B cell (primary cell): ENCODE data around the gene ERICH6B. TPM values are rescaled to one million over a fixed set of nuclear protein-coding genes. Genes with fewer than 3 reads are reported as not detected.

Experiments used
- ATAC-seq: fragments of 200-7000 bp; cut with Tn5 transposase; one replicate; pipeline ENCODE4 v1.10.0; 2021; ENCODE audit warnings: low read depth, mild to moderate bottlenecking, moderate number of reproducible peaks, moderate library complexity
- CTCF ChIA-PET: fragments of 350-600 bp; sonication (Branson Sonifier 250); formaldehyde crosslinking; loops from one replicate; lab custom pipeline; 2021; ENCODE audit warnings: antibody characterized with exemption, inconsistent platforms; lab: Charles Lee
- POLR2A ChIA-PET: fragments of 350-600 bp; sonication (Branson Sonifier 250); formaldehyde crosslinking; loops from one replicate; lab custom pipeline; 2021; ENCODE audit warnings: antibody characterized with exemption; lab: Charles Lee
- DNase-seq: peaks from one replicate; pipeline ENCODE4 v3.0.0; 2013
- H2AFZ ChIP-seq: 2 replicates; pipeline ENCODE4 v1.6.1; 2012; ENCODE audit warnings: mild to moderate bottlenecking, low read depth, low read length; ENCODE audit not compliant: insufficient read depth, poor library complexity, severe bottlenecking
- H3K27ac ChIP-seq, 2 donors: 1 replicate in 1 of 2; 2 replicates in 1 of 2; pipeline ENCODE4 v1.5.1; 2012 to 2013; ENCODE audit warnings: low read length in 2 of 2, mild to moderate bottlenecking in 2 of 2, moderate library complexity in 1 of 2
- H3K27me3 ChIP-seq, 4 experiments: fragments of 200-600 bp in 1 of 4; sonication (generic) in 1 of 4; replicated peaks in 1 of 4; 1 replicate in 2 of 4; 2 replicates in 2 of 4; pipeline versions ENCODE4 v1.6.1 to v1.7.0; 2013 to 2016; ENCODE audit warnings: low read length in 3 of 4, mild to moderate bottlenecking in 2 of 4, mixed read lengths in 1 of 4, moderate library complexity in 1 of 4; ENCODE audit not compliant: insufficient read depth in 4 of 4, control insufficient read depth in 3 of 4; ENCODE audit errors: control extremely low read depth in 1 of 4
- H3K36me3 ChIP-seq, 2 experiments: replicated peaks in 1 of 2; 1 replicate in 1 of 2; 2 replicates in 1 of 2; pipeline versions ENCODE4 v1.6.1 to v1.7.1; 2013; ENCODE audit warnings: low read length in 1 of 2; ENCODE audit not compliant: insufficient read depth in 2 of 2, control insufficient read depth in 1 of 2; ENCODE audit errors: control extremely low read depth in 1 of 2, extremely low read depth in 1 of 2
- H3K4me1 ChIP-seq, 2 donors: fragments of 200-600 bp in 1 of 2; sonication (generic) in 1 of 2; 1 replicate in 1 of 2; 2 replicates in 1 of 2; pipeline versions ENCODE4 v1.5.1 to v1.6.1; 2013 to 2017; ENCODE audit warnings: low read length in 2 of 2; ENCODE audit not compliant: control insufficient read depth in 2 of 2, insufficient read depth in 2 of 2
- H3K4me2 ChIP-seq: replicated peaks from 2 replicates; pipeline ENCODE3; 2012; ENCODE audit warnings: mild to moderate bottlenecking, low read depth, low read length; ENCODE audit not compliant: poor library complexity, severe bottlenecking
- H3K4me3 ChIP-seq, 5 experiments: fragments of 200-600 bp in 1 of 5; sonication (generic) in 1 of 5; 1 replicate in 3 of 5; 2 replicates in 2 of 5; pipeline versions ENCODE4 v1.5.1 to v1.7.0; 2011 to 2016; ENCODE audit warnings: low read length in 4 of 5, mild to moderate bottlenecking in 4 of 5, low read depth in 2 of 5, control low read depth in 1 of 5, moderate library complexity in 1 of 5; ENCODE audit not compliant: insufficient read depth in 1 of 5; ENCODE audit errors: control extremely low read depth in 1 of 5, extremely low read depth in 1 of 5
- H3K79me2 ChIP-seq: fragments of 200-600 bp; sonication (generic); one replicate; pipeline ENCODE4 v1.6.0; 2016; ENCODE audit warnings: low read length; ENCODE audit not compliant: control insufficient read depth, insufficient read depth
- H3K9ac ChIP-seq: fragments of 200-600 bp; sonication (generic); 2 replicates; pipeline ENCODE4 v1.6.1; 2017; ENCODE audit warnings: mild to moderate bottlenecking, low read length, moderate library complexity
- H3K9me3 ChIP-seq, 3 donors: one replicate each; pipeline versions ENCODE4 v1.6.1 to v1.7.1; 2013; ENCODE audit warnings: low read length in 2 of 3; ENCODE audit not compliant: control insufficient read depth in 2 of 3, insufficient read depth in 1 of 3; ENCODE audit errors: control extremely low read depth in 1 of 3
- H4K20me1 ChIP-seq: 2 replicates; pipeline ENCODE4 v1.6.0; 2012; ENCODE audit warnings: mild to moderate bottlenecking, low read length; ENCODE audit not compliant: insufficient read depth, control insufficient read depth, poor library complexity, severe bottlenecking
- H3K27ac Mint-ChIP-seq: one replicate; pipeline ENCODE4 v1.8.0; 2021; ENCODE audit warnings: mixed read lengths
- H3K27me3 Mint-ChIP-seq: one replicate; pipeline ENCODE4 v1.8.0; 2021; ENCODE audit warnings: mixed read lengths
- H3K4me1 Mint-ChIP-seq: one replicate; pipeline ENCODE4 v1.8.0; 2021; ENCODE audit warnings: mixed read lengths
- H3K4me3 Mint-ChIP-seq: one replicate; pipeline ENCODE4 v1.8.0; 2021; ENCODE audit warnings: mixed read lengths
- H3K9me3 Mint-ChIP-seq: one replicate; pipeline ENCODE4 v1.8.0; 2022; ENCODE audit warnings: mixed read lengths; ENCODE audit not compliant: insufficient read depth
- EZH2 ChIP-seq: IDR thresholded peaks from 2 replicates; pipeline ENCODE4 v1.6.1; 2012; ENCODE audit warnings: borderline replicate concordance, low read depth, mild to moderate bottlenecking, moderate library complexity, low read length; ENCODE audit not compliant: insufficient read depth, poor library complexity, severe bottlenecking
- WGBS: methylation state at CpG from one replicate; pipeline ENCODE4 v1.1.5; 2013; ENCODE audit warnings: missing lambda C conversion rate; ENCODE audit not compliant: insufficient coverage; 5-methylcytosine and 5-hydroxymethylcytosine counted together
- intact Hi-C: fragments of 100-400 bp; cut with micrococcal nuclease; formaldehyde crosslinking; loops from one replicate; pipeline ENCODE4 v1.10.0; 2022
- polyA plus RNA-seq: library from polyadenylated mRNA; depleted of rRNA; stranded (reverse); fragments of >200 nt; gene quantifications from 2 replicates; pipeline ENCODE4 v1.2.3, GENCODE V29; 2012
- total RNA-seq, 2 donors: library from RNA; stranded (reverse); fragments of 120-200 nt in 1 of 2; gene quantifications; 1 replicate in 1 of 2; 2 replicates in 1 of 2; pipeline versions ENCODE4 v1.2.3 to v1.2.4, GENCODE V29; 2013 to 2022
- TF ChIP-seq, protein P1 (sequence below): fragments of 200-600 bp; IDR thresholded peaks from one replicate; pipeline ENCODE4 v1.8.0; 2022; ENCODE audit warnings: antibody characterized with exemption, mild to moderate bottlenecking

ERICH6B gene
- total and polyA plus RNA-seq, 2 donors (not counting 1 experiment from before 2014, with no cell fraction given) = not detected

- no peaks in the 10 kb centered on the region for H3K9me3 Mint-ChIP-seq
- H3K4me1 Mint-ChIP-seq = no peaks in the 10 kb centered on the region
- Histone ChIP-seq H3K27ac (no peak overlapping the region), H3K79me2 (no peaks in the 10 kb centered on the region), H3K4me3 (no peak overlapping the region), H3K9ac (no peak overlapping the region), H3K4me2 (no peak overlapping the region), H3K27me3 (peaks cover 0 to 4% (median 0%) of the 10 kb centered on the region in 4 experiments), H4K20me1 (no peaks in the 10 kb centered on the region), H3K36me3 (no peaks in the 10 kb centered on the region), H3K4me1 (no peaks in the 10 kb centered on the region), H3K9me3 (peaks cover 0 to 8% (median 0%) of the 10 kb centered on the region in 3 donors), H2AFZ (no peak overlapping the region)
- no peak overlapping the region for H3K4me3 Mint-ChIP-seq
- intact Hi-C loops = no loop called here
- WGBS = 75% methylated on average over 4 of the region's 4 CpGs
- peaks cover 34% of the 10 kb centered on the region for H3K27me3 Mint-ChIP-seq
- ATAC-seq (no peak), DNase-seq (no peak)
- no peak overlapping the region for H3K27ac Mint-ChIP-seq
- CTCF ChIA-PET = no interaction called here
- POLR2A ChIA-PET = no interaction called here
- no peak for TF ChIP-seq EZH2
- TF ChIP-seq, protein P1, sequence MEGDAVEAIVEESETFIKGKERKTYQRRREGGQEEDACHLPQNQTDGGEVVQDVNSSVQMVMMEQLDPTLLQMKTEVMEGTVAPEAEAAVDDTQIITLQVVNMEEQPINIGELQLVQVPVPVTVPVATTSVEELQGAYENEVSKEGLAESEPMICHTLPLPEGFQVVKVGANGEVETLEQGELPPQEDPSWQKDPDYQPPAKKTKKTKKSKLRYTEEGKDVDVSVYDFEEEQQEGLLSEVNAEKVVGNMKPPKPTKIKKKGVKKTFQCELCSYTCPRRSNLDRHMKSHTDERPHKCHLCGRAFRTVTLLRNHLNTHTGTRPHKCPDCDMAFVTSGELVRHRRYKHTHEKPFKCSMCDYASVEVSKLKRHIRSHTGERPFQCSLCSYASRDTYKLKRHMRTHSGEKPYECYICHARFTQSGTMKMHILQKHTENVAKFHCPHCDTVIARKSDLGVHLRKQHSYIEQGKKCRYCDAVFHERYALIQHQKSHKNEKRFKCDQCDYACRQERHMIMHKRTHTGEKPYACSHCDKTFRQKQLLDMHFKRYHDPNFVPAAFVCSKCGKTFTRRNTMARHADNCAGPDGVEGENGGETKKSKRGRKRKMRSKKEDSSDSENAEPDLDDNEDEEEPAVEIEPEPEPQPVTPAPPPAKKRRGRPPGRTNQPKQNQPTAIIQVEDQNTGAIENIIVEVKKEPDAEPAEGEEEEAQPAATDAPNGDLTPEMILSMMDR = no peak
Measured at GRCh38 chr13:45604892-45605291, 10.6 kb downstream of the ERICH6B start.

- H3K27me3 ChIP-seq = peaks cover 0 to 4% (median 0%) of the 10 kb centered on the region in 4 experiments
- 95% methylated on average over 4 of the region's 4 CpGs for WGBS
- H4K20me1 ChIP-seq = no peaks in the 10 kb centered on the region
- H3K9me3 Mint-ChIP-seq = no peaks in the 10 kb centered on the region
- H3K4me2 ChIP-seq = no peak overlapping the region
- H3K4me1 ChIP-seq = no peaks in the 10 kb centered on the region
- no peak for ATAC-seq
- peaks cover 28% of the 10 kb centered on the region for H3K27me3 Mint-ChIP-seq
- H3K9me3 ChIP-seq = peaks cover 0 to 4% (median 0%) of the 10 kb centered on the region in 3 donors
- H3K79me2 ChIP-seq = no peaks in the 10 kb centered on the region
- H3K27ac Mint-ChIP-seq = no peak overlapping the region
- TF ChIP-seq, protein P1 = no peak
- no peak for TF ChIP-seq EZH2
- no peak overlapping the region for H2AFZ ChIP-seq
- H3K27ac ChIP-seq = no peak overlapping the region
- ChIA-PET POLR2A (no interaction called here), CTCF (no interaction called here)
- H3K36me3 ChIP-seq = no peaks in the 10 kb centered on the region
- H3K4me3 ChIP-seq = no peak overlapping the region
- H3K4me3 Mint-ChIP-seq = no peak overlapping the region
- no peaks in the 10 kb centered on the region for H3K4me1 Mint-ChIP-seq
- DNase-seq = no peak
- intact Hi-C loops = no loop called here
- H3K9ac ChIP-seq = no peak overlapping the region
Measured at GRCh38 chr13:45603338-45603737, 12.2 kb downstream of the ERICH6B start.
